ENCODE measurements around the gene EXOSC5.

EXOSC5 gene

GRCh38 chr19:41341669-41342490 is 55.3 kb downstream of the EXOSC5 start:
- DNase-seq, result no peak

DNA sequence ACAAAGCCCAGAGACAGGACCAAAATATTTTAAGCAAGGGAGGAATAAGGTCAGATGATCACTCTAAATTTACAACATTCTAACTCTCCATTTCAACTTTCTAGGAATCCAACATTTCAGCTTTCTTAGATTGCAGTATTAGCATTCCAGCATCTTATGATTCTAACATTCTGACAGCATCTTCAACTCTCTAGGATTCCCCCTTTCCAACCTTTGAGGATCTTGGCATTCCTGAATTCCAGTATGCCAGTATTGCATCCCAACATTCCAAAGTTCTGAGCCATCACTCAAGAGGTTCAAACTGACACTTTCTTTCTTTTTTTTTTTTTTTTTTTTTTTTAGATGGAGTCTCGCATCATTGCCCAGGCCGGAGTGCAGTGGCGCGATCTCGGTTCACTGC is 57.2 kb downstream of the EXOSC5 start:
- DNase-seq, result no peak
